Subcutaneous adipose tissue (tissue), 4 donors: ENCODE data around the gene PTS. TPM values are rescaled to one million over a fixed set of nuclear protein-coding genes. Genes with fewer than 3 reads are reported as not detected.

Source experiments
- CTCF ChIP-seq: fragments of 450-650 bp; IDR thresholded peaks from one replicate; pipeline ENCODE4 v1.5.1; 2016; ENCODE audit warnings: low read depth, mild to moderate bottlenecking, control low read depth, antibody characterized with exemption, moderate library complexity
- total RNA-seq, 4 donors: library from RNA; depleted of rRNA; stranded (reverse); fragments of >200 nt; gene quantifications; one replicate each; pipeline ENCODE4 v1.1.0, GENCODE V29; 2016

PTS gene
- total RNA-seq, 4 donors from 2014 or later: 19.8 to 40.1 (median 25.6) TPM

GRCh38 chr11:112186304-112186703, 39.9 kb upstream of the PTS start:
- TF ChIP-seq CTCF: no peak

GRCh38 chr11:112195951-112196351, 30.3 kb upstream of the PTS start:
- TF ChIP-seq CTCF: no peak

- no peak for TF ChIP-seq CTCF
These were observed 29.6 kb upstream of the PTS start for GRCh38 chr11:112196519-112197087.

GRCh38 chr11:112200252-112200651, 26.0 kb upstream of the PTS start:
- TF ChIP-seq CTCF: no peak

GRCh38 chr11:112206071-112206470, 20.2 kb upstream of the PTS start:
- no peak for TF ChIP-seq CTCF

GRCh38 chr11:112210890-112211289, 15.3 kb upstream of the PTS start:
- no peak for TF ChIP-seq CTCF

GRCh38 chr11:112211536-112211935, 14.7 kb upstream of the PTS start:
- TF ChIP-seq CTCF: no peak
